PC-3 (cell line): ENCODE results near the gene CEP192.

Experiments used
- CTCF ChIP-seq: fragments of 300-600 bp; sonication (generic); conservative IDR thresholded peaks from 2 replicates; pipeline ENCODE4 v1.5.1; 2017; ENCODE audit warnings: antibody characterized with exemption, low read depth, mild to moderate bottlenecking, low read length
- EZH2phosphoT487 ChIP-seq: fragments of 300-600 bp; sonication (generic); IDR thresholded peaks from 2 replicates; pipeline ENCODE4 v1.6.1; 2018; ENCODE audit warnings: mild to moderate bottlenecking, antibody characterized with exemption, low read length, borderline replicate concordance

DNA sequence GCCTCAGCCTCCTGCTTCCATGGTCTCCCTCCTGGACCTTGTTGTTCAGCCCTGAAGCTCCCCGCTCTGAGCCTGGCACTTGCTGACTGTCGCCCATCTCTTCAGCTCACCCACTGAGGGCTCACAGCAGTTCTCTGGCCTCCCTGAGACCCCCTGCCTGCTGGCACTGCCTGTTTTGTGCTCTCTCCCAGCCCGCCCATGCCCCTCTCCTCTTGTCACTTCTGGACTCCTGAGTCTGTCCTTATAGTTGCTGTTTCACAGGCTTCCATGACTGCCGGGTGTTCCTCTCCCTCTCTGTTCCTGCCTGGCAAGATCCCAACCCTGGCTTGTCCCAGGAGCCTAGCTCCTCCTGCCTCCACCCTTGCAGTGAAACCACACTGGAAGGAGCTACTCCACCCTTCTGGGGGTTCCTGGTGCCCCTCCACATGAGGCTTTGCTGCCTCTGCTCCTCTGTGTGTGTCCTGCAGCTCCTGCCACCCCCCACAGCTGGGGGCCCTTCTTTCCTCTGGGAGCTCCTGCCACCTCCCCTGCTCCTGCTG lies 110.6 kb downstream of the CEP192 start:
- TF ChIP-seq CTCF = no peak
- no peak for TF ChIP-seq EZH2phosphoT487
